Measurements from ENCODE around the gene ADH6.
"Not testable (repeated sequence)": the region's sequence is repeated elsewhere in the genome, so short reads cannot be mapped to it uniquely, and the experiment has no call there.

The ADH6 gene

GRCh38 chr4:99189900-99190299 lies 29.1 kb downstream of the ADH6 start:
- not testable (repeated sequence) for DNase-seq

DNA sequence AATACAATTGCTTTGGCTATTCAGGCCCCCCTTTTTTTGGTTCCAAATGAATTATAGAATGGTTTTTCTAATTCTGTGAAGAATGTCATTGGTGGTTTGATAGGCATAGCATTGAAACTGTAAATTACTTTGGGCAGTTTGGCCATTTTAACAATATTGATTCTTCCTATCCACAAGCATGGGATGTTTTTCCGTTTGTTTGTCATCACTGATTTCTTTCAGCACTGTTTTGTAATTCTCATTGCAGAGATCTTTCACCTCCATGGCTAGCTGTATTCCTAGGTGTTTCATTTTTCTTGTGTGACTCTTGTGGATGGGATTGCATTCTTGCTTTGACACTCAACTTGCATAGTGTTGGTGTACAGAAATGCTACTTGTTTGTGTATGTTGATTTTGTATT lies 33.0 kb downstream of the ADH6 start:
- no peak for DNase-seq

DNA sequence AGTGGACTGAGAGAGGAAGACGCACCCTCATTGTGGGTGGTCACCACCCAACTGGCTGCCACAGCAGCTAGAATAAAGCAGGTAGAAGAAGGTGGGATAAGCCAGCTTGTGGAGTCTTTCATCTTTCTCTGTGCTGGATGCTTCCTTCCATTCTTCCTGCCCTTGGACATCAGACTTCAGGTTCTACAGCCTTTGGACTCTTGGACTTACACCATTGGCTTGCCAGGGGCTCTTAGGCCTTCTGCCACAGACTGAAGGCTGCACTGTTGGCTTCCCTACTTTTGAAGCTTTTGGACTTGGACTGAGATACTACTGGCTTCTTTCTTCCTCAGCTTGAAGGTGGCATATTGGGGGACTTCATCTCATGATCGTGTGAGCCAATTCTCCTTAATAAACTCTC lies 33.5 kb downstream of the ADH6 start:
- no peak for DNase-seq

GRCh38 chr4:99180382-99181070 lies 38.5 kb downstream of the ADH6 start:
- no peak for DNase-seq

DNA sequence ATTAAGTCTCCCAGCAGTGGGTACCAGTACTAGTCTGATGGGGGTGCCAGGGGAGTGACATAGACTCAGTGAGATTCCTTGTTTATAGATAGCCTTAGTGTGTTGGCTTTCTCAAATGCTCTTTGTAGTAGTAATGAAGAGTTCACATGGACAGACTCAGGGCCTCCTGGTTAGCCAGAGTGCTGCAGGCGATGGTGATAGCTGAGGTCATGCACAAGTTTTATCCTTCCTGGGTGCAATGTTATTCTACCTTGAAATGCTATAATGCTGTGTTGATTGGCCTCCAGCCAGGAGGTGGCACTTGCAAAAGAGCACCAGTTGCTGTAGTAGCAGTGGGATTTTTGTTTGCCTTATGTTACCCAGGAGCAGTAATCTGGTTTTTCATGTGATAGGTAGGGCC lies 39.4 kb downstream of the ADH6 start:
- no peak for DNase-seq

GRCh38 chr4:99179178-99179577 lies 39.9 kb downstream of the ADH6 start:
- no peak for DNase-seq

DNA sequence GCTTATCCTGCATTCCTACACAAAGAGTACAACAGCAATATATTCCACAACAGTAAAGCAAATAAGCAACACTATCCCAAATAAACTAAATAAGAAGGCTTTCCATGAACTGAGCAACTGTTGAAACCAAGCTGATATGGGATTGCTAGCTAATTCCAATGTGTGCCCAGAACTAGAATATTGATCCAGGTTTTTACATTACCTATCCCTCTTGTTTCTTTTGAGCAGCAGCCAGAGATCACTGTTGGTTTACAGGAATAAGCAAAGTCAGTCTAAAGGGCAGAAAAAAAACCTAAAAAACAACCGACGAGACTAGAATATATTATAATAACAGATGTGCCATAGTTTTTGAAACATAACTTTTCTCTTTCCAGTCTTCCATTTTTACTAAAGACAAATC lies 52.5 kb downstream of the ADH6 start:
- DNase-seq = no peak

- DNase-seq = no peak
Observed at GRCh38 chr4:99165978-99166377, 53.1 kb downstream of the ADH6 start.

DNA sequence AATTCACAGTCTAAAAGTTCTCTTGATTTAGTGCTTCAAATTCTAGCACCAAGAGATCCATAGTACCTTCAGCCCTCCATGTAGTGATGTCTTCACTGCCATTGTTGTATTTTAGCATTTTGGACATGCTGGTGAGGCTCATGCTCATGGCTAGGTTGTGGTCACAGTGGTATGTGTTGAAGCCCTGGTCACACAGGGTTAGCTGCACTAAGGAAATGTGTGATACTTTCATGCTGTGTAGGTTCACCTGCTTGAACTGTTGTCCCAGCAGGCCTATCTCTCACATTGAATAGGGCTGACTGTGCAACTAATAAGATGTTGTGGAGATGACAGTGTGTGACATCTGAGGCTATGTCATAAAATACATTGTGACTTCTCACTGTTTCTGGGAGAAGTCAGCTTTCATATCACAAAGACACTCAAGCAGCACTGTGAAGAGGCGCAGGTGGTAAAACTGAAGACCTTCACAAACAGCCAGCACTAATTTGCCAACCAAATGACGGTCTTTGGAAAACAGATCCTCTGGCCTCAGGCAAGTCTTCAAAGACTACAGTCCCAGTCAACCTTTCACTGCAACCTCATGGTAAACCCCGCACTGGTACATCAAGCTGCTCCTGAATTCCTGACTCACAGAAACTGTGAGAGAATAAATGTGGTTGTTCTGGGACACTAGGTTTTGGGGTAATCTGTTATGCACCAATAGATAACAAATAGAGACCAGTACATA lies 57.5 kb downstream of the ADH6 start:
- DNase-seq = no peak

GRCh38 chr4:99159699-99160098 lies 59.3 kb downstream of the ADH6 start:
- DNase-seq = no peak

GRCh38 chr4:99157478-99157935 lies 61.5 kb downstream of the ADH6 start:
- no peak for DNase-seq

GRCh38 chr4:99156992-99157391 lies 62.1 kb downstream of the ADH6 start:
- DNase-seq = no peak

GRCh38 chr4:99154658-99155342 lies 64.2 kb downstream of the ADH6 start:
- DNase-seq = no peak

Measured in CD4-positive, alpha-beta T cell treated with Interleukin-15 for 1 hour (primary cell).